NCI-H510A (cell line): ENCODE data around the gene RAB11B.
"Not testable (repeated sequence)": the region's sequence is repeated elsewhere in the genome, so short reads cannot be mapped to it uniquely, and the experiment has no call there.

Experiments used
- DNase-seq: peaks from one replicate; lab custom pipeline; 2025; lab: John Stamatoyannopoulos, UW

Gene RAB11B

GRCh38 chr19:8370176-8371010 is 19.8 kb upstream of the RAB11B start:
- no peak for DNase-seq

- DNase-seq, result no peak
Measured at GRCh38 chr19:8371011-8371804, 19.0 kb upstream of the RAB11B start.

GRCh38 chr19:8373867-8374813 is 16.0 kb upstream of the RAB11B start:
- DNase-seq, result no peak

- DNase-seq, result not testable (repeated sequence)
Measured at GRCh38 chr19:8375766-8376165, 14.4 kb upstream of the RAB11B start.

- not testable (repeated sequence) for DNase-seq
Measured at GRCh38 chr19:8376373-8376974, 13.7 kb upstream of the RAB11B start.

- no peak for DNase-seq
Measured at GRCh38 chr19:8377598-8377997, 12.6 kb upstream of the RAB11B start.

GRCh38 chr19:8379156-8379891 is 10.8 kb upstream of the RAB11B start:
- not testable (repeated sequence) for DNase-seq

- DNase-seq, result not testable (repeated sequence)
Measured at GRCh38 chr19:8384569-8384968, 5.6 kb upstream of the RAB11B start.

- DNase-seq, result not testable (repeated sequence)
Measured at GRCh38 chr19:8385103-8385502, 5.1 kb upstream of the RAB11B start.

- not testable (repeated sequence) for DNase-seq
Measured at GRCh38 chr19:8385566-8385965, 4.6 kb upstream of the RAB11B start.

GRCh38 chr19:8386419-8386818 is 3.7 kb upstream of the RAB11B start:
- DNase-seq, result not testable (repeated sequence)

GRCh38 chr19:8386990-8387389 is 3.2 kb upstream of the RAB11B start:
- DNase-seq, result no peak

GRCh38 chr19:8387688-8388611 is 2.2 kb upstream of the RAB11B start:
- no peak for DNase-seq

- no peak for DNase-seq
Measured at GRCh38 chr19:8388612-8388958, 1.6 kb upstream of the RAB11B start.

- peak; percentile 59 for DNase-seq
Measured at GRCh38 chr19:8390617-8390981, 439 bp downstream of the RAB11B start.

GRCh38 chr19:8391198-8392016 is 1.2 kb downstream of the RAB11B start:
- DNase-seq, result no peak

GRCh38 chr19:8392017-8392591 is 1.9 kb downstream of the RAB11B start:
- no peak for DNase-seq

GRCh38 chr19:8393192-8393870 is 3.2 kb downstream of the RAB11B start:
- no peak for DNase-seq
